HG03103 (cell line): ENCODE data around the gene HMGN4.
"Not testable (repeated sequence)": the region's sequence is repeated elsewhere in the genome, so short reads cannot be mapped to it uniquely, and the experiment has no call there.

ENCODE experiments used
- ATAC-seq: cut with Tn5 transposase; IDR thresholded peaks from one replicate; pipeline ENCODE4 v1.9.1; 2021; ENCODE audit warnings: low read depth; ENCODE audit not compliant: unreplicated experiment

The HMGN4 gene

DNA sequence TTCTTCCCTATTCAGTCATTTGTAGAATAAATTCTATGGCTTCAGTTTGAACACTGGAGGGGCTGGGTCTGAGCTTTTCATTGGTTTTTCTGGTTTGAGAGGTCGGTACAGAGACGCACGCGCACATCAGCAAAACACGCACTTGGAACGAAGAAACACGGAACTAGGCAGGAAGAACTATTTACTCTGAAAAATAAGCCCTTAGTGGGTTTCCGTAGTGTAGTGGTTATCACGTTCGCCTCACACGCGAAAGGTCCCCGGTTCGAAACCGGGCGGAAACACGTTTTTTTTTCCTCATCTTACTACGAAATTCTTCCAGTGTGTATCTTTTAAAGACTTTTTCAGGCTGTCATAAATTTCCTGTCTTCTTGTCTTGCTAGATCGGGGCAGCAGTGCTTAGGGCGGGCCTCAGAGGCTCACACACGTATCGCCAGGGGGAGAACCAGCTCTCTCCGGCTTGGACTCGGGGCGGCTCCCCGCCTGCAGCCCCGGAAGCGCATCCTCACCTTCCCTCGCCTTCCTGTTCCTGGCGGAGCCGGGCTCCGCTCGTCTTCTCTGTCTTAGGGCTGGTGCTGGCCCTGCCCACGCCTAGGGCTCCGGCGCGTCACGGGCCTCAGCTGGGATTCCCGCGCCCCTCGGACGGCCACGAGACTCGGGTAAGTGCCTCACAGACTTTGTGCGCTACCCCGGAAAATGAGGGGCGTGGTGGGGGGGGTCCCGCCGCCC, at the start of gene HMGN4:
Gene HMGN4, plus strand, starts transcription at position 521 of the 726 bp plus-strand sequence. CDS start 6,841 bp downstream, outside the sequence.
- peak; percentile 42 for ATAC-seq

DNA sequence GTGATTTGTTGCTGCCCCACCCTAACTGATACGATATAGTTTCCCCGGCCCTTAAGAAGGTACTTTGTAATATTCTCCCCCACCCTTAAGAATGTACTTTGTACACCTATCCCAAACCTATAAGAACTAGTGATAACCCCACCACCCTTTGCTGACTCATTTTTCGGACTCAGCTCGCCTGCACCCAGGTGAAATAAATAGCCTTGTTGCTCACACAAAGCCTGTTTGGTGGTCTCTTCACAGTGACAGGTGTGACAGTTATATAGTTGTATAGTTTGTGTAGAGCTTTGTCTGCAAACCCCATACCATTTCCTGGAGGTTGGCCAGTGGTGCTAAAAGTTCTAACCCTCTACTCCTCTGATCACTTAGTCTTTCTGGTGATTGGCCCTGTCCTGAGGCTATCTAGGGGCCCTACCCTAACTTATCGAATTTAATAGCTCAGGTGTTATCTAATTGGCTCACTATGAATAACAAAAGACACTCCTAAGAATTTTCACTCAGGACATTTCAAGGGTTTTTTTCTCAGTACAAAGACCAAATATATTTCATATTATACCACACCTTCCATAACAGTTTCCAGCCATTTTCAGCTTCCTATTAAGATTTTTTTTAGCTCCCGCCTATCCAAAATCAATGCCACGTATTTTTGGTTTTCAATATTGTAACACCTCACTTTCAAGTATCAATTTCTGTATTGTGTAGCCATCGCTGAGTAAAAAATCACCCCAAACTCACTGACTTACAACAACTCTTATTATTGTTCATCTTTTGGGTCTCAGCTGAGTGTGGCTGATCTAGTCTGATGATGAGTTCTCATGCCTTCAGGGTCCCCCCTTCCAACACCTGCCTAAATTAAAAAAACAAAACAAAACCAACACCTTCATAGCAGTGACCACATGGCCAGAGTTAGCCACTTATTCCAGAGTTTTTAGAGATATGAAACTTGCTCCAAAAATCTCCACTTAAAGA, 47.9 kb upstream of the HMGN4 start:
- no peak for ATAC-seq

DNA sequence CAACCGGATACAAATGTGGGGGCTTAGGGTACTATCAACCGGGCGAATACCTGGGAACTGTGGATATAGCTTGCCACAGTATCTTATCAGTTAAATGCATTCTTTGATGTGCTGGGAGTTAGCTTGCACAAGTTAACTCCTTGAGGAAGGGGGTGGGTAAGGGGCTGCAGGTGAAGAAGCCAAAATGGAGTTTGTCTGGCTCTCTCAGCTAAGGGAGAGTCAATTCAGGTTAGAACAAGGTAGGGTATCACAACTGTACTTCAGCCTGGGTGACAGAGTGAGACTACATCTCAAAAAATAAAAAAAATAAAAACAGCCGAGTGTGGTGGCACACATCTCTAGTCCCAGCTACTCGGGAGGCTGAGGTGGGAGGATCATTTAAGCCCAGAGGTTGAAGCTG, 46.6 kb upstream of the HMGN4 start:
- ATAC-seq: no peak

DNA sequence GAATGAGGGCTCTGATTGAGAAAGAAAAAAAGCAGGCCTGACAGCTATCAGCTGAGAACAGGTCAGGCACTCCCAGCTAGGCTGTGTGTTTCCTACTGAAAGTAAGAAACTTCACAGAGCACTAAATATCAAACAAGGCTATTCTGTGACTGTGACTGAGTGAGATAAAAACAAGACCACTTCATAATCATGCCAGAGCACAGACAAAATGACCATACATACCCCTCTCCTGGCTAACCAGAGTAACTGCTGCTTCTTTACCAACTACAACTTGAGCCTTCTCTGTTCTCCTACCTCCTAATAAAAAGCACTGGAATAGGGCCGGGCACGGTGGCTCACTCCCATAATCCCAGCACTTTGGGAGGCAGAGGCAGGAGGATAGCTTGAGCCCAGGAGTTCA, 44.9 kb upstream of the HMGN4 start:
- ATAC-seq: no peak

DNA sequence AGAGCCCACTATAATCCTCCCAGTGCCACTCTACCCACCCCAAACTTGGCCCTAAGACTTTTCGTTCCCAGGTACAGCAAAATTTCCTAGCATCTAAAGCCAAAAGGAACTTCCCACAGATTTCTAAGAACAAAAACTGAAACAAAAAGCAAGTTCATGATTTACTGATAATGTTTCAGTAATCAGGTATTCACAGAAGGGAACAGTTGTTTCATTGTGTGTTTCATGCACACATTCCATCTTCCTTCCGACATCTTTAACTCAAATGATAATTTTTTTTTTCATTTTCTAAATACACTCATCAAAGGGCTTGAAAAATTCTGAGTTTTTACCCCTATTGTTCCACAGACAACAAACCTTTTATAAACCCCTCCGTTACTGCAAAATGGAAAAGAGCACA, 44.0 kb upstream of the HMGN4 start:
- no peak for ATAC-seq

DNA sequence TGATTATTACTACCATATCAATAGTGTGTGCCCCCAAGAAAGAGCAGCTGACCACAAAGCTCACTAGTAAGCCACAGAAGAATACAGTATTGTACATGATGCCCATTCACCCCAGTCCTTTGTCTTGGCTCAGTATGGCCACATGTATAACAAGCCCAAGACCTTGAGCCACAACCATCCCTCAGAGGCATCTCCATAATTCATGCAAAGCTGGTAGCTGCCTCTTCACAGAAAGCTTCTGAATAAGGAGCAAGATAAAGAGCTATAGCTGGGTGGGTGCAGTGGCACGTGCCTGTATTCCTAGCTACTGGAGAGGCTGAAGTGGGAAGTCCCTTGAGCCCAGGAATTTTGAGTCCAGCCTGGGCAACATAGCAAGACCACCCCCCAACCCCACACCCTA, 42.9 kb upstream of the HMGN4 start:
- ATAC-seq: no peak

DNA sequence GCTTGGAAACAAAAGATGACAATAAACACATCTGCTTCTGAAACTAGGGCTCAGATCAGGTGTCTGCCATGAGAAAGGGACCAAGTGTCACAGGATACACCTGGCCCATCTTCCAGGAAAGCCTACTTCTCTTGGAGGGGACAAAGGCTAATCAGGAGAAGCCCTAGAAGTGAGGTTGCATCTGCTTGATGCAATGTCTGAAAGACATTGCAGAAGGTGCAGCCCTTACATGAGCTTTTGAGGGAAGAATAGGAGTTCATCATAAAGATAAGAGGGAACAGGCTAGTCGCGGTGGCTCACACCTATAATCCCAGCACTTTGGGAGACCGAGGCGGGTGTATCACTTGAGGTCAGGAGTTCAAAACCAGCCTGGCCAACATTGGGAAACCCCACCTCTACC, 40.6 kb upstream of the HMGN4 start:
- ATAC-seq: no peak

DNA sequence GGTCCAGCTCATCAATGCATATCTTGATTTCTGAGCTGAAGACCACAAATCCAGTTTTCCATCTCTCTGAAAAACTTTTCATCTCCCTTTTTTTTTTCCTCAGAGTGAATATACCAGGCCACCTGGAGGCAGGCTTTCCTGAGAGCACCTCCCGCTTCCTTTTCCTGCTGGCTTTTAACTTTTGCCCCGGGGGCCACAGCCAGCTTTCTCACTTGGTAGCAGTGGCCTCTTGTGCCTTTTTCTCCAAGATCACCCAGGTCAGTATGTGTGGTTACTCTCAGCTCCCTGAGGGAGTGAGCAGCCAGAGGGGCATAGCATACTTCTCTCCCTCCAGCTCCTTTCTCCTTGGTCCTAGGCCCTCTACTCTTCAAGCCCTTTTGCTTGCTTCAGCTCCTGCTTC, 38.1 kb upstream of the HMGN4 start, which contains the start of gene BTN1A1:
Gene BTN1A1, plus strand, starts transcription at position 202 of the 400 bp plus-strand sequence. CDS start 984 bp downstream, outside the sequence.
- ATAC-seq: no peak

DNA sequence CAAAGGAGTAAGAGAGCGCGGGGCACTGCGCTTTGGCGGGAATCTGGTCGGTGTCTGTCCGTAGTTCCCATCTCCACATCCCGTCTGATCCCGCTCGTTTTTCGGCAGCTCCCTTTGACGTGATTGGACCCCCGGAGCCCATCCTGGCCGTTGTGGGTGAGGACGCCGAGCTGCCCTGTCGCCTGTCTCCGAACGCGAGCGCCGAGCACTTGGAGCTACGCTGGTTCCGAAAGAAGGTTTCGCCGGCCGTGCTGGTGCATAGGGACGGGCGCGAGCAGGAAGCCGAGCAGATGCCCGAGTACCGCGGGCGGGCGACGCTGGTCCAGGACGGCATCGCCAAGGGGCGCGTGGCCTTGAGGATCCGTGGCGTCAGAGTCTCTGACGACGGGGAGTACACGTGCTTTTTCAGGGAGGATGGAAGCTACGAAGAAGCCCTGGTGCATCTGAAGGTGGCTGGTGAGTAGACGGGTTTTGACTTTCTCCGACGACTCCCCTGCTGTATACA, 36.6 kb upstream of the HMGN4 start:
- no peak for ATAC-seq

DNA sequence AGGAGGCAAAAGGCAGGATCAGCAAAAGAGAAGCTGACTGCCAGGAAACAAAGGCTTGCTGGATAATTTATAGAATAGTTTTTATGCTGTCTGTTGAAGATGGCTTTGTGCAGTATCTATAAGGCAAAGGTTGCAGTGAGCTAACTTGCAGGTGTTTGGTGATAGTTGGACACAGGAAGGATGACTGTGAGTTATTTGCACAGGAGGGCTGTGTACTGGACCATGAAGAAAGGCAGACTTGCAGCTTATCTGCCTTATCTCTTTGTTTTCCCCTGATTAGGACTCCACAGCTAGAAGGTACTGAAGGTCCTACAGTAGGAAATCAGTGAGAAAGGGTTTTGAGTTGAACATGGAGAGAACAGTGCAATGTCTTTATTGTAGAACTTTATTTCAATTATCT, 36.0 kb upstream of the HMGN4 start:
- ATAC-seq: no peak

DNA sequence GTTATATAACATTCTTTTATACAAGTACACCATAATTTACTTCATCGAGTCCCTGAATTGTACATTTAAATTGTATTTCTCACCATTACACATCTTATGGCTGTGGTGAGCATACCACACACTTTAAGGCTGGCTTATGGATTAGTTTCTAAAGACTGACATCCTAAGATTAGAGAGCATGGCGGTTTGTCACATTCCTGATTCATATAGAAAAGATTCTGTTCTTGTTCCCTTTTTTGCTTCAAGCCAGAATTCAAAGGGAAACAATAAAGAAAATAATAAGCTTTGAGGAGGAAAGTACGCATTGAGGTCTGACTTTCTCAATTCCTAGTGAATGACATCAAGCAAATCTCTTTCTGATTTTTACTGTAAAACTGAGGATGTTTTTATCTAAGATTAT, 35.5 kb upstream of the HMGN4 start:
- no peak for ATAC-seq

DNA sequence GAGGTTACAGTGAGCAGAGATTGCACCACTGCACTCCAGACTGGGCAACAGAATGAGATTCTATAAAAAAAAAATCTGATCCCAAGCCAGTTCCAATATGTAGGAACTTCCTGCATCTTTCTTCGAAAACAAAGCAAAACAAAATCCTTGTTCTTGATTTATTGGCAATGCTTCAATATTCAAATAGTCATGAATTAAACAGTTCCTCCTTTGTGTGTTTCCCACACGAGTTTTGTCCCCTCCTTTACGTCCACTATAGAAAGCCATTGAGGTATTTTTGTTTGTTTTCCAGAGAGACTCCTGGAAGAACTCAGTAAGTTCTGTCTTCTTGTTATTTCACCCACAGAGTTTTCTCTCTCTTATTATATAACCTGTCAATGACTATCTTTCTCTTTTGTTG, 30.5 kb upstream of the HMGN4 start:
- no peak for ATAC-seq

DNA sequence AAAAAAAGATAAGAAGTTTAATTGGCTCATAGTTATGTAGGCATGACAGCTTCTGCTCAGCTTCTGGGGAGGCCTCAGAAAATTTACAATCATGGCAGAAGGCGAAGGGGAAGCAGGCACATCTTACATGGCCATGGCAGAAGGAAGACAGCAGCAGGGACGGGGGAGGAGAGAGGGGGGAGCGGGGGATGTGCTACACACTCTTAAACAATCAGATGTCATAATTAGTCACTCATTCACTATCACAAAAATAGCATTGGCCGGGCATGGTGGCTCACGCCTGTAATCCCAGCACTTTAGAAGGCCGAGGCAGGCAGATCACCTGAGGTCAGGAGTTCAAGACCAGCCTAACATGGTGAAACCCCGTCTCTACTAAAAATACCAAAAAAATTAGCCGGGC, 27.1 kb upstream of the HMGN4 start:
- ATAC-seq: not testable (repeated sequence)

DNA sequence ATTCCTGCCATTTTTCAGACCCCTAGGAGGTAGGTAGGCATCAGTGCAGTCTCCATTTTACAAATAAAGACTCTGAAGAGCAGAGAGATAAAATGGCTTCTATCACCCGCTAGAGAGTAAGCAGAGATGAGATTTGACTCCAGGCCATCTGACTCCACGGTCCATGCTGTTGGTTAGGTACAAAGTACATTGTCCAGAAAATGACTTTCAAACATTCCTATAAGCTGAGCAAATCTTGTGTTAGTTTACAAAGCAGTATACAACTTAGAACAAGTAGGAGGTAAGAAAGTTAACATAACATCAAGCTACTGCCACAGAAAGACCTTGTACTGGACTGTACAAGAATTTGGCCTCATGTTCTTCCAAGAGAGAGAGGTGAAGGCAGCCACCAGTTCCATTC, 23.2 kb upstream of the HMGN4 start:
- no peak for ATAC-seq

DNA sequence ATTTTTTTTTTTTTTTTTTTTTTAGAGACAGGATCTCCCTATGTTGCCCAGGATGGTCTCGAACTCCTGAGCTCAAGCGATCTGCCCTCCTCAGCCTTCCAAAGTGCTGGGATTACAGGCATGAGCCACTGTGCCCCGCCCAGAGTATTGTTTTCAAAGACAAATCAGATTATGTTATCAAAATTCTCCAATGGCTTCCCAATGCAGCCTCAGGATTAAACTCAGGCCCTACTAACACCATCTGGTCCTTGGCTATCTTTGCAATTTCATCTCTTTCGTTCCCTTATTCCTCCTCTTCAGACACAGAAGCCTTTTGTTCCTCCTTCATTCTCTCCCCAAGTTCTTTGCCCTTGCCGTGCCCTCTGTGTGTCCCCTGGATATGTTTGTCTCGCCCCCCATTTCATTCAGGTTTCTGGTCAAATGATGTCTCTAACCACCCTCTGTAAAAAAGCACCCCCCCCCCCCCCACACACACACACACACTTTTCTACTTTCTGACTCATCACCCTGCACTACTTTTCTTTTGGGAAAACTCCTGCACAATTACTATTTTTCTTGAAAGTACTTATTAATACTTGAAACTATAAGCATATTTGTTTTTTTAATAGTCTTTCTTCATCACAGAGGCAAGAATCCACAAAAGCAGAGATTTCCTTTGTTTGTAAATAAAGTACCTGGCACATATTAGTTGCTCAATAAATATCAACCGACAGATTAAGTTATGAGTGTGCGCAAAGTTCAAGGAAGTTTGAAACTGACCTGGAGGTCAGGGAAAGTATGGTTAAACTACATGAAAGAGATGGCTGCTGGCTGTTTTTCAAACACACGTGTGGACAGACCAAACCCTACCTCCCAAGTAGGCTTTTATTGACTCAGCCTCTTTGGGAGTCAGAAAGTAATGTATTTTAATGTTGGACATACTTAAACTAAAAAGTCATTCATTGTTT, 21.4 kb upstream of the HMGN4 start:
- ATAC-seq: no peak

DNA sequence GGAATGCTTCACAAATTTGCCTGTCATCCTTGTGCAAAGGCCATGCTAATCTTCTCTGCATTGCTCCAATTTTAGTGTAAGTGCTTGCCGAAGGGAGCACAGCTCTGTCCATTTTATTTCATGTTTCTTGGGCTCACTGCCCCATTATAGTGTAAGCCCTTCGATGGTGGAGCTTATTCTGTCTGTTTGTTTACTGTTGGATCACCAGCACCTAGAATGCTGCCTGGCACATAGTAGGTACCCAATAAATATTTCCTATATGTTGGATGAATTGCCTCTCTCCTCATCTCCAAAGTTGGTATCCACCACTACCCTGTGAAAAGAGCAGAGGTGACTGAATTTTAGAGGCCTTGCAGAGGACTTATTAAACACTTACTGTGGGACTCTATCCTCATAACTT, 18.8 kb upstream of the HMGN4 start:
- ATAC-seq: no peak

DNA sequence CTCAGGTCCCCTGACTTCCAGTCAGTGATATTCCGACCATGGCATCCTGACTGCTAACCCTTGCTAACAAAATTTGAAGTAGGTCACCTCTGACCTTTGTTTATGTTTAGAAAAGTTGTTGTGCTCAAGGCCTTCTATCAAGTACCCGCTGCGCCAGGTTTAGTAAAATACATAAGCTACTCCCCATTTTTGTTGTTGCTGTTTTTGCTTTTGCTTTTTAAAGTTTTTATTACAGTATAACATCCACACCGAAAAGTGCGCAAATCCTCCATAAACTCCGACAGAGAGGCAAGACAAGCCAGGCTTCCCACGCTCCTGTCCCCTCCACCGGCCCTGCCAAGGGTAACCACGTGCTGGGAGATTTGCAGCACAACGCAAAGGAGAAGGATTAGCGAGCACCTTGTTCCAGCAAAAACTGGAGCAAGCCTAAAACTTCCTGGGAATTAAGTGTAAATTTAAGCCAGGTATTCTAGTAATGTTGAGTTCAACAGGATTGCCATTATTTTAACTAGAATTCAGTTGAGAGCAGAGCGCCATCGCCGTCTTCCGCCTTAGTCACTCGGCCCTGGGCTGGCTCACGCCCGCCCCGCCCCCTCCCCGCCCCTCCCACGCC, 17.8 kb upstream of the HMGN4 start:
- peak; percentile 21 for ATAC-seq

DNA sequence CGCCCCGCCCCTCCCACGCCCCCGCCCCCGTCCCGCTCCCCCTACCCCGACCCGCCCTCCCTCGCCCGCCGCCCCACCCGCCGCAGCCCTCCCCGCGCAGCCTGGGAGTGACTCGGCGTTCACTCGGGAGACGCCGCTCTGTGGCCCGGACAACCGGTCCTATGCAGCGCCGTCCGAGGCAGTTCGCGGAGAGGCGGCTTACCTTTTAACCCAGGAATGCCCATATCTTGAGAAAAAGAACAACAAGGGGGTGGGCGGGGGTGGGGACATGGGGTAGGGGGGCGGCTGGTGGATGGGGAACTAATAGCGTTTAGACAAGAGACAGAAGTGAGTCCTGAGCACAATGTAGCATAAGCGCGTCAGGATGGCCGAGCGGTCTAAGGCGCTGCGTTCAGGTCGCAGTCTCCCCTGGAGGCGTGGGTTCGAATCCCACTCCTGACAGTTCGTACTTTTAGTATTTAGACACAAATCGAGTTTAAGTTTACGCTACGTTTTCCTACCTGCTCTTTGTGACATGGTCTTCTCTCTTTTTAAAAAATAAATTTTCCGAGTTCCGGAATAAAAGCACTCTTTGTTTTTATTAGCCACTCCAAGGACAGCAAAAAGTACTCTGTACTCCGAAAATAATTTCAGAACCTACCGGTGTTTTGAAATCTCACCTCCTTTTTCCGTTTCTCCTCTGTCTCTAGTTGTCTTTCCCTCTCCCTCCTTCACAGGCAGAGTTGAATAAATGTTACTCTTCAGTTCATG, 17.1 kb upstream of the HMGN4 start:
- ATAC-seq: peak; percentile 43
